ENCODE data around the gene LBHD2.

LBHD2 gene

GRCh38 chr14:103132381-103133209 is 48.6 kb downstream of the LBHD2 start:
- DNase-seq (ENCODE audit: low read depth in 2 of 2), result no peak

- DNase-seq (ENCODE audit: low read depth in 2 of 2), result no peak
Observed at GRCh38 chr14:103133210-103134140, 49.5 kb downstream of the LBHD2 start.

GRCh38 chr14:103134405-103134804 is 50.4 kb downstream of the LBHD2 start:
- DNase-seq (ENCODE audit: low read depth in 2 of 2), result no peak

- DNase-seq (ENCODE audit: low read depth in 2 of 2), result no peak
Observed at GRCh38 chr14:103134919-103135318, 50.9 kb downstream of the LBHD2 start.

- DNase-seq (ENCODE audit: low read depth in 2 of 2), result no peak
Observed at GRCh38 chr14:103135333-103136260, 51.6 kb downstream of the LBHD2 start.

GRCh38 chr14:103136388-103137271 is 52.6 kb downstream of the LBHD2 start:
- DNase-seq (ENCODE audit: low read depth in 2 of 2), result no peak

GRCh38 chr14:103137689-103138300 is 53.8 kb downstream of the LBHD2 start:
- DNase-seq (ENCODE audit: low read depth in 2 of 2), result no peak

- DNase-seq (ENCODE audit: low read depth in 2 of 2), result no peak
Observed at GRCh38 chr14:103138301-103139131, 54.5 kb downstream of the LBHD2 start.

- DNase-seq (ENCODE audit: low read depth in 2 of 2), result no peak
Observed at GRCh38 chr14:103139132-103140025, 55.4 kb downstream of the LBHD2 start.

Data from stimulated activated CD4-positive, alpha-beta T cell treated with anti-CD3 and anti-CD28 coated beads, Interleukin-4, amount 100 ng/mL, for 48 hours (primary cell).